ENCODE measurements around the gene LRRC7. TPM values are rescaled to one million over a fixed set of nuclear protein-coding genes. Genes with fewer than 3 reads are reported as not detected.

LRRC7 gene
- total RNA-seq, 4 donors from 2014 or later, result 0.62 to 2.1 (median 1.3) TPM

DNA sequence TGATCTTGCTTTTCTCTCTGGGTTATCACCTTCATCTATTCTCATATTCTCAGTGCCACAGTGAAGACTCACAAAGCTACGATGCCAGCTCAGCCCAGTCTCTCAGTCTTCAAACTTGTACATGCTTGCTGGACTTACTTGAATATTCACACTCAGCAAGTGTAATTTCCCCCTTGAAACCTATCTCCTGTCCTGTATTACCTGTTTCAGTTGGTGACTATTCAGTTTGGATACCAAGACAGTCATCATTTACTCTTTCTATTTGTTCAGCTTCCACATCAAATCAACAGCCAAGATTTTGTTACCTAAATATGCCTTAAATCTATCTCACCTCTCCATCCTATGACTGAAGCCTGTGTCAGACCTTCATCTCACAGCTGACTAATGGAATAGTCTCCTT lies 209.7 kb downstream of the LRRC7 start:
- Histone ChIP-seq H3K9me3 (no peaks in the 10 kb centered on the region), H3K4me3 (no peak overlapping the region), H3K36me3 (no peaks in the 10 kb centered on the region), H3K27me3 (no peaks in the 10 kb centered on the region), H3K27ac (no peak overlapping the region), H3K4me1 (no peaks in the 10 kb centered on the region)
- no peak for ATAC-seq
- in situ Hi-C loops (cut with MboI; ENCODE audit: low sequenced_read_pairs in 4 of 4), result no loop called here
- TF ChIP-seq, protein P1, sequence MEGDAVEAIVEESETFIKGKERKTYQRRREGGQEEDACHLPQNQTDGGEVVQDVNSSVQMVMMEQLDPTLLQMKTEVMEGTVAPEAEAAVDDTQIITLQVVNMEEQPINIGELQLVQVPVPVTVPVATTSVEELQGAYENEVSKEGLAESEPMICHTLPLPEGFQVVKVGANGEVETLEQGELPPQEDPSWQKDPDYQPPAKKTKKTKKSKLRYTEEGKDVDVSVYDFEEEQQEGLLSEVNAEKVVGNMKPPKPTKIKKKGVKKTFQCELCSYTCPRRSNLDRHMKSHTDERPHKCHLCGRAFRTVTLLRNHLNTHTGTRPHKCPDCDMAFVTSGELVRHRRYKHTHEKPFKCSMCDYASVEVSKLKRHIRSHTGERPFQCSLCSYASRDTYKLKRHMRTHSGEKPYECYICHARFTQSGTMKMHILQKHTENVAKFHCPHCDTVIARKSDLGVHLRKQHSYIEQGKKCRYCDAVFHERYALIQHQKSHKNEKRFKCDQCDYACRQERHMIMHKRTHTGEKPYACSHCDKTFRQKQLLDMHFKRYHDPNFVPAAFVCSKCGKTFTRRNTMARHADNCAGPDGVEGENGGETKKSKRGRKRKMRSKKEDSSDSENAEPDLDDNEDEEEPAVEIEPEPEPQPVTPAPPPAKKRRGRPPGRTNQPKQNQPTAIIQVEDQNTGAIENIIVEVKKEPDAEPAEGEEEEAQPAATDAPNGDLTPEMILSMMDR (IDR thresholded peaks at IDR 0.05 in 4 of 5, conservative IDR thresholded peaks at IDR 0.05 in 1 of 5), result no peak
- TF ChIP-seq POLR2A (IDR thresholded peaks at IDR 0.05), result no peak
- intact Hi-C loops (cut with DNase I; ENCODE audit: low total_unique reads), result no loop called here
- DNase-seq, result no peak

- H3K27ac ChIP-seq, result no peak overlapping the region
- no peaks in the 10 kb centered on the region for H3K4me1 ChIP-seq
- no peaks in the 10 kb centered on the region for H3K36me3 ChIP-seq
- DNase-seq, result no peak
- H3K4me3 ChIP-seq, result no peak overlapping the region
- no peaks in the 10 kb centered on the region for H3K27me3 ChIP-seq
- ATAC-seq, result no peak
- TF ChIP-seq, protein P1 (IDR thresholded peaks at IDR 0.05 in 4 of 5, conservative IDR thresholded peaks at IDR 0.05 in 1 of 5), result no peak
- TF ChIP-seq POLR2A (IDR thresholded peaks at IDR 0.05), result no peak
- in situ Hi-C loops (cut with MboI; ENCODE audit: low sequenced_read_pairs in 4 of 4) (no loop called here), intact Hi-C loops (cut with DNase I; ENCODE audit: low total_unique reads) (no loop called here)
- no peaks in the 10 kb centered on the region for H3K9me3 ChIP-seq
Observed at GRCh38 chr1:69777971-69778370, 210.2 kb downstream of the LRRC7 start.

- Histone ChIP-seq H3K36me3 (no peaks in the 10 kb centered on the region), H3K4me3 (no peak overlapping the region), H3K9me3 (no peaks in the 10 kb centered on the region), H3K27me3 (no peaks in the 10 kb centered on the region), H3K4me1 (no peaks in the 10 kb centered on the region), H3K27ac (no peak overlapping the region)
- no peak for TF ChIP-seq POLR2A (IDR thresholded peaks at IDR 0.05)
- TF ChIP-seq, protein P1 (IDR thresholded peaks at IDR 0.05 in 4 of 5, conservative IDR thresholded peaks at IDR 0.05 in 1 of 5), result no peak
- intact Hi-C loops (cut with DNase I; ENCODE audit: low total_unique reads), result no loop called here
- DNase-seq, result no peak
- no peak for ATAC-seq
- in situ Hi-C loops (cut with MboI; ENCODE audit: low sequenced_read_pairs in 4 of 4), result no loop called here
Observed at GRCh38 chr1:69787151-69787550, 219.4 kb downstream of the LRRC7 start.

DNA sequence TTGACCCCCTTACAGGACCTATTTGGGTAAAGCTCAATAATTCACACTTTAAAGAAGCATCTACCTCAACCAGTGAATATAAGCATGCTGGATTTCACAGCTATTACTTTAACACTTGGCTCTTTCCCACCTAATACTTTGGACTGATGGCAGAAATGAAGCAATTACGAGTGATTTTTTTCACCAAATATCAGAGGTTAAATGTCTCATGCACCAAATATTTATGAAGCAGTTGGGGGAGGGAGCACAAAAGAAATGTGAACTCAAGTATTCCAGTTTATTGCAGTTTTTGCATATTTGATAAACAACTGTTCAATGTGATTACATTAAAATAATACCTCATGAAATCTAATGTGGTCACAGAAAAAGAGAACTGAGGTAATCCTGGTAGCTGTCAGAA lies 223.6 kb downstream of the LRRC7 start:
- intact Hi-C loops (cut with DNase I; ENCODE audit: low total_unique reads), result no loop called here
- ATAC-seq (no peak), DNase-seq (no peak)
- H3K9me3 ChIP-seq, result no peaks in the 10 kb centered on the region
- no peaks in the 10 kb centered on the region for H3K36me3 ChIP-seq
- no peak overlapping the region for H3K4me3 ChIP-seq
- TF ChIP-seq POLR2A (IDR thresholded peaks at IDR 0.05), result no peak
- TF ChIP-seq, protein P1 (IDR thresholded peaks at IDR 0.05 in 4 of 5, conservative IDR thresholded peaks at IDR 0.05 in 1 of 5), result no peak
- no peaks in the 10 kb centered on the region for H3K27me3 ChIP-seq
- in situ Hi-C loops (cut with MboI; ENCODE audit: low sequenced_read_pairs in 4 of 4), result no loop called here
- no peaks in the 10 kb centered on the region for H3K4me1 ChIP-seq
- no peak overlapping the region for H3K27ac ChIP-seq

GRCh38 chr1:69794831-69795230 lies 227.1 kb downstream of the LRRC7 start:
- Histone ChIP-seq H3K27me3 (no peaks in the 10 kb centered on the region), H3K27ac (no peak overlapping the region), H3K4me1 (no peaks in the 10 kb centered on the region), H3K36me3 (no peaks in the 10 kb centered on the region), H3K9me3 (no peaks in the 10 kb centered on the region), H3K4me3 (no peak overlapping the region)
- no peak for TF ChIP-seq POLR2A (IDR thresholded peaks at IDR 0.05)
- TF ChIP-seq, protein P1 (IDR thresholded peaks at IDR 0.05 in 4 of 5, conservative IDR thresholded peaks at IDR 0.05 in 1 of 5), result no peak
- DNase-seq (no peak), ATAC-seq (no peak)
- intact Hi-C loops (cut with DNase I; ENCODE audit: low total_unique reads) (no loop called here), in situ Hi-C loops (cut with MboI; ENCODE audit: low sequenced_read_pairs in 4 of 4) (no loop called here)

Measured in gastrocnemius medialis (tissue), 4 donors.